Measurements from ENCODE around the gene TEAD4.

DNA sequence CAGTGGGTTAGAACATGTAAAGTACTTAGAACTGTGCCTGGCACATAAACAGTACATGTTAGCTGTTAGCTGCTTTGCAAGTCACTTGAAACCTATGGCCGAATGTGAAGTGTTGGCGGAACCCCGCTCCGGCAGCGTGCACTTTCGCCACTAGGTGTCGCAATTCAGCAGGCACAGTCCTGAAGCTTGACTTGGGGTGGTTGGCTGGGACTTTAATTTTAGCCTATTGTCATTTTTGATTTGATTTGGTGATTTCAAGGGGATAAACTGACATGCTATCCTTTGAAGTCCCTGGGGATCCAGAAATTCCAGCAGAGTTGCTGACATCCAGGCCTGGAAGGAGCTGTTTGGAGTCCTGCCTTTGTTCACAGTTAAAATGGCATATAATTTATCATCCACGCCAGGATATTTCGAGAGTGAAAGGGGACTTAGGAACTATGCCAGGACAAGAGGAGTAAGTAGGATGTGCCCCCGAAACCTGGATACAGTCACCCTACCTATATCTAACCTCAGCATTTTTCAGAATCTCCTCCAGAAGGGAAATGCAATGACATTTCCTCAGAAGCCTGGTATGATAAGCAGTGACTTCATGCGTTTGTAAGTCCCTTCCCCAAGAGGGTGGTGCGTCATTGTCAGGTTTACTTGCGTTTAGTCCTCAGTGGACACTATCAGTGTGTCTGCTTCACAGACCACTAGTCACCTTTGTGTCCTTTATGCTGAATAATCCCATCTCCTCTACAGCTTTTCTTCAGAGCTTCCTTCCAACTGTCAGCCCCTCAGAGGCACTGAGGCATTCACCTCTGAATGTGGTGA lies 114.4 kb downstream of the TEAD4 start:
- TF ChIP-seq, protein P1, sequence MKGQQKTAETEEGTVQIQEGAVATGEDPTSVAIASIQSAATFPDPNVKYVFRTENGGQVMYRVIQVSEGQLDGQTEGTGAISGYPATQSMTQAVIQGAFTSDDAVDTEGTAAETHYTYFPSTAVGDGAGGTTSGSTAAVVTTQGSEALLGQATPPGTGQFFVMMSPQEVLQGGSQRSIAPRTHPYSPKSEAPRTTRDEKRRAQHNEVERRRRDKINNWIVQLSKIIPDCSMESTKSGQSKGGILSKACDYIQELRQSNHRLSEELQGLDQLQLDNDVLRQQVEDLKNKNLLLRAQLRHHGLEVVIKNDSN (CRISPR knock-in tag; IDR thresholded peaks at IDR 0.05): no peak
- peak; percentile 90 for TF ChIP-seq CTCF (IDR thresholded peaks at IDR 0.05)
- no peak for TF ChIP-seq ATF3 (CRISPR knock-in tag; conservative IDR thresholded peaks at IDR 0.05)
- no peak for TF ChIP-seq ZNF232 (CRISPR knock-in tag; IDR thresholded peaks at IDR 0.05)
- no peak for TF ChIP-seq CREM (CRISPR knock-in tag; IDR thresholded peaks at IDR 0.05)
- TF ChIP-seq SP1 (CRISPR knock-in tag; conservative IDR thresholded peaks at IDR 0.05): no peak
- no peak for TF ChIP-seq ZNF512 (CRISPR knock-in tag; IDR thresholded peaks at IDR 0.05; ENCODE audit: borderline replicate concordance)
- no peak for TF ChIP-seq E2F1 (CRISPR knock-in tag; IDR thresholded peaks at IDR 0.05)
- no peak for TF ChIP-seq TP53 (CRISPR knock-in tag; IDR thresholded peaks at IDR 0.05)
- no peak for TF ChIP-seq ELF4 (CRISPR knock-in tag; IDR thresholded peaks at IDR 0.05; ENCODE audit: low read depth)

Data from WTC11 (cell line).